ENCODE data around the gene COL6A3. TPM values are rescaled to one million over a fixed set of nuclear protein-coding genes. Genes with fewer than 3 reads are reported as not detected.

COL6A3 gene
- total RNA-seq, 2 experiments from 2014 or later, result 1.3 TPM

DNA sequence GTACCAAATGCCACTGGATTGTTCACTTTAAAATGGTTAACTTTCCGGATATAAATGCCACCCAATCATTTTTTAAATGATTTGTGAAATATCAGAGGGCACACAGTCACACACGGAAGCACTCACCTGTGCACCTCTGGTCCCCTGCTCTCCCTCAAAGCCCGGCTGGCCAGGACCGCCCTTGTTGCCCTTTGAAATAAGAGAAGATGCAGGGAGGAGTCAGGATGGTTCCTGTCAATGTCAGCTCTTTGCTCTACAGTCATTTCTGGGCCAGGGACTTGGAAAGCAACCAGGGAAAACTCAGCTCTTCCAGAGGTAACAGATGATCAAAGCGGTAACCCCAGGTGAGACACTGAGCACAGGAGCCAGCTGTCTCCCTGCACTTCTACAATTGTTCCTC, 60.7 kb downstream of the COL6A3 start:
- ChIA-PET POLR2A (no interaction called here), CTCF (no interaction called here)
- no peak for DNase-seq
- no peak for ATAC-seq (ENCODE audit: poor library complexity)
- no peaks in the 10 kb centered on the region for H3K4me1 Mint-ChIP-seq (ENCODE audit: low read depth)
- no peaks in the 10 kb centered on the region for H3K9me3 Mint-ChIP-seq
- H3K27me3 Mint-ChIP-seq, result no peaks in the 10 kb centered on the region
- no peak overlapping the region for H3K27ac Mint-ChIP-seq
- Histone ChIP-seq H3K27me3 (ENCODE audit: control insufficient read depth in 1 of 2, insufficient read depth in 2 of 2, low read length in 2 of 2) (no peaks in the 10 kb centered on the region), H3K27ac (ENCODE audit: low read depth in 1 of 2, low read length in 2 of 2) (no peak overlapping the region), H3K4me1 (ENCODE audit: insufficient read depth, low read length) (no peaks in the 10 kb centered on the region), H3K36me3 (ENCODE audit: insufficient read depth, low read length) (no peaks in the 10 kb centered on the region), H3K4me3 (ENCODE audit: low read length) (no peak overlapping the region), H3K9me3 (ENCODE audit: control insufficient read depth in 1 of 2, insufficient read depth in 1 of 2, low read length in 2 of 2) (no peaks in the 10 kb centered on the region)
- no peak overlapping the region for H3K4me3 Mint-ChIP-seq
- TF ChIP-seq, protein P1, sequence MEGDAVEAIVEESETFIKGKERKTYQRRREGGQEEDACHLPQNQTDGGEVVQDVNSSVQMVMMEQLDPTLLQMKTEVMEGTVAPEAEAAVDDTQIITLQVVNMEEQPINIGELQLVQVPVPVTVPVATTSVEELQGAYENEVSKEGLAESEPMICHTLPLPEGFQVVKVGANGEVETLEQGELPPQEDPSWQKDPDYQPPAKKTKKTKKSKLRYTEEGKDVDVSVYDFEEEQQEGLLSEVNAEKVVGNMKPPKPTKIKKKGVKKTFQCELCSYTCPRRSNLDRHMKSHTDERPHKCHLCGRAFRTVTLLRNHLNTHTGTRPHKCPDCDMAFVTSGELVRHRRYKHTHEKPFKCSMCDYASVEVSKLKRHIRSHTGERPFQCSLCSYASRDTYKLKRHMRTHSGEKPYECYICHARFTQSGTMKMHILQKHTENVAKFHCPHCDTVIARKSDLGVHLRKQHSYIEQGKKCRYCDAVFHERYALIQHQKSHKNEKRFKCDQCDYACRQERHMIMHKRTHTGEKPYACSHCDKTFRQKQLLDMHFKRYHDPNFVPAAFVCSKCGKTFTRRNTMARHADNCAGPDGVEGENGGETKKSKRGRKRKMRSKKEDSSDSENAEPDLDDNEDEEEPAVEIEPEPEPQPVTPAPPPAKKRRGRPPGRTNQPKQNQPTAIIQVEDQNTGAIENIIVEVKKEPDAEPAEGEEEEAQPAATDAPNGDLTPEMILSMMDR (IDR thresholded peaks at IDR 0.05), result no peak
- intact Hi-C loops (cut with DNase I, micrococcal nuclease), result no loop called here
- no peaks in the 10 kb centered on the region for H3K36me3 Mint-ChIP-seq (ENCODE audit: low read depth)

DNA sequence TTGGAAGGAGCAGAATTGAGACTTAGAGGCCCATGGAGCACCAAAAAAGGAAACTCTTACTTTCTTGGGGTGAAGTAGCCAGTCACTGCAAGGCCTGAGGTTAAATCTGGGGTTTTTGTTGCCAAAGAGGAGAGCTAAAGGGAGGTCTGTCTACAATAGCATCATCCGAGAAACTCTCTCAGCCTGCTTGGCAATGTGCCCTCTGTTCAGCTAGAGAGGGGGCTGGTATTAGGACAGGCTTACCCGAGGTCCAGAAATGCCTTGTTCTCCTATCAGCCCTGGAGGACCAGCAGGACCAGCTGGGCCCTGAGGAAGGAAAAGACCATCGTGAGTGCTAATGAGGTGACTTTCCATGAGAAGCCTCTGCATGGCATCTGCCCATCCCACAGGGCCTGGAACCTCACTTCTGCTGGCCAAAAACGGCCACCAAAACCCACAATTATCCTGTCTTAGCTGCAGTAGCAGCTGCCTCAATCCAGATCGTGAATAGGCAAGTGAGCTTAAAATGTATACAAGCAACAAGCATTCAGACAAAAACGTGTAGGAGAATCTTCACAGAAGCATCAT, 61.6 kb downstream of the COL6A3 start:
- Histone ChIP-seq H3K9me3 (ENCODE audit: control insufficient read depth in 1 of 2, insufficient read depth in 1 of 2, low read length in 2 of 2) (no peaks in the 10 kb centered on the region), H3K4me1 (ENCODE audit: insufficient read depth, low read length) (no peaks in the 10 kb centered on the region), H3K27ac (ENCODE audit: low read depth in 1 of 2, low read length in 2 of 2) (no peak overlapping the region), H3K36me3 (ENCODE audit: insufficient read depth, low read length) (no peaks in the 10 kb centered on the region), H3K4me3 (ENCODE audit: low read length) (no peak overlapping the region), H3K27me3 (ENCODE audit: control insufficient read depth in 1 of 2, insufficient read depth in 2 of 2, low read length in 2 of 2) (no peaks in the 10 kb centered on the region)
- Mint-ChIP-seq H3K27me3 (no peaks in the 10 kb centered on the region), H3K4me3 (no peak overlapping the region), H3K27ac (no peak overlapping the region), H3K9me3 (no peaks in the 10 kb centered on the region), H3K36me3 (ENCODE audit: low read depth) (no peaks in the 10 kb centered on the region), H3K4me1 (ENCODE audit: low read depth) (no peaks in the 10 kb centered on the region)
- CTCF ChIA-PET, result no interaction called here
- ATAC-seq (ENCODE audit: poor library complexity), result no peak
- intact Hi-C loops (cut with DNase I, micrococcal nuclease), result no loop called here
- DNase-seq, result no peak
- TF ChIP-seq, protein P1 (IDR thresholded peaks at IDR 0.05), result no peak
- POLR2A ChIA-PET, result no interaction called here

DNA sequence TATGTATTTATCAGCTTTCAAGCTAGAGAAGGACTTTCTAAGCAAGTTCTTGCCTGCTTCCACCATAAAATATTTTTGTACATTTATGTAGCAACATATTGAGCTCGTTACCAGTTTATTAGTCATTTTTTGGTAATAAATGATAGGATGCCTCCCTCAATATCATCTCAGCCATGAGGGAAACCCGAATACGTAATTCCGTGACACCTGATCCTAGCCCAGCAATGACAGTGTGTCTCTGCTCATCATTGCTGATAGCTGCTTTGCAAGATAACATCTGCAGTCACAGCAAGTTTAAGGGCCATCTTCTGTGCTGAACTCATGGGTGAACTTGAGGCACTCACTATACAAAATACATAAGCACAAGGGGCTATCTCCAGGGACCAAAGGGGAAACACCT, 62.2 kb downstream of the COL6A3 start:
- Mint-ChIP-seq H3K4me3 (no peak overlapping the region), H3K27me3 (no peaks in the 10 kb centered on the region), H3K27ac (no peak overlapping the region), H3K36me3 (ENCODE audit: low read depth) (no peaks in the 10 kb centered on the region), H3K4me1 (ENCODE audit: low read depth) (no peaks in the 10 kb centered on the region), H3K9me3 (no peaks in the 10 kb centered on the region)
- no peak overlapping the region for H3K27ac ChIP-seq (ENCODE audit: low read depth in 1 of 2, low read length in 2 of 2)
- no peaks in the 10 kb centered on the region for H3K4me1 ChIP-seq (ENCODE audit: insufficient read depth, low read length)
- intact Hi-C loops (cut with DNase I, micrococcal nuclease), result no loop called here
- ChIA-PET POLR2A (no interaction called here), CTCF (no interaction called here)
- no peaks in the 10 kb centered on the region for H3K27me3 ChIP-seq (ENCODE audit: control insufficient read depth in 1 of 2, insufficient read depth in 2 of 2, low read length in 2 of 2)
- no peak for DNase-seq
- TF ChIP-seq, protein P1 (IDR thresholded peaks at IDR 0.05), result no peak
- ATAC-seq (ENCODE audit: poor library complexity), result no peak
- H3K4me3 ChIP-seq (ENCODE audit: low read length), result no peak overlapping the region
- no peaks in the 10 kb centered on the region for H3K36me3 ChIP-seq (ENCODE audit: insufficient read depth, low read length)
- H3K9me3 ChIP-seq (ENCODE audit: control insufficient read depth in 1 of 2, insufficient read depth in 1 of 2, low read length in 2 of 2), result no peaks in the 10 kb centered on the region
